GM12878 (cell line): ENCODE results near the gene AFAP1. TPM values are rescaled to one million over a fixed set of nuclear protein-coding genes. Genes with fewer than 3 reads are reported as not detected.

Experiments used
- ATAC-seq: fragments of 200-7000 bp; cut with Tn5 transposase; 3 replicates; pipeline ENCODE4 v1.9.1; 2020; ENCODE audit warnings: mild to moderate bottlenecking, moderate library complexity
- BruUV-seq: library from RNA; stranded (reverse); fragments of 400-500 nt; replicated peaks from 2 replicates; lab custom pipeline; 2021; lab: Mats Ljungman, UMichigan
- CTCF ChIA-PET: fragments of 300-600 bp; sonication (Branson Sonifier 250); formaldehyde crosslinking; extraction: SDS; loops from one replicate; lab custom pipeline; 2021; ENCODE audit warnings: inconsistent platforms; lab: Yijun Ruan, JAX
- POLR2A ChIA-PET: fragments of 350-600 bp; formaldehyde crosslinking; extraction: SDS; loops from one replicate; lab custom pipeline; 2021; ENCODE audit warnings: inconsistent platforms; lab: Charles Lee
- RAD21 ChIA-PET: fragments of 300-600 bp; sonication (Branson Sonifier 250); formaldehyde crosslinking; loops from one replicate; lab custom pipeline; 2023; ENCODE audit warnings: antibody characterized with exemption; ENCODE audit not compliant: unreplicated experiment; lab: Charles Lee
- SMC1A ChIA-PET: fragments of 300-600 bp; sonication (Branson Sonifier 250); formaldehyde crosslinking; loops from one replicate; lab custom pipeline; 2023; ENCODE audit not compliant: unreplicated experiment, uncharacterized antibody; lab: Charles Lee
- DNase-seq: peaks from one replicate; pipeline ENCODE4 v3.0.0-alpha.2; 2011; ENCODE audit warnings: low read depth, low spot score
- FAIRE-seq: peaks from 3 replicates; lab custom pipeline; 2011; peaks lifted over from hg19 to GRCh38; lab: Jason Lieb, UNC
- H2AFZ ChIP-seq: 2 replicates; pipeline ENCODE4 v1.6.0; 2011; ENCODE audit warnings: low read depth, low read length, control low read depth; ENCODE audit not compliant: control insufficient read depth
- H3K27ac ChIP-seq: 2 replicates; pipeline ENCODE4 v1.5.1; 2011; ENCODE audit warnings: control low read depth; ENCODE audit not compliant: control insufficient read depth, insufficient read depth
- H3K27me3 ChIP-seq, 2 experiments: replicated peaks in 1 of 2; 2 replicates each; pipeline versions ENCODE4 v1.6.0 to v1.6.1; 2011; ENCODE audit warnings: low read length in 1 of 2; ENCODE audit not compliant: control insufficient read depth in 2 of 2, insufficient read depth in 2 of 2
- H3K36me3 ChIP-seq, 2 experiments: 2 replicates each; pipeline ENCODE4 v1.5.1; 2011; ENCODE audit warnings: low read length in 1 of 2; ENCODE audit not compliant: control insufficient read depth in 2 of 2, insufficient read depth in 2 of 2
- H3K4me1 ChIP-seq: 2 replicates; pipeline ENCODE4 v1.6.1; 2011; ENCODE audit warnings: mild to moderate bottlenecking, low read length, moderate library complexity, mixed read lengths; ENCODE audit not compliant: control insufficient read depth, insufficient read depth
- H3K4me2 ChIP-seq: 2 replicates; pipeline ENCODE4 v1.6.0; 2011; ENCODE audit warnings: control low read depth; ENCODE audit not compliant: control insufficient read depth, insufficient read depth
- H3K4me3 ChIP-seq: fragments of 200-600 bp; sonication (generic); 2 replicates; pipeline ENCODE4 v1.5.1; 2016
- H3K79me2 ChIP-seq: 2 replicates; pipeline ENCODE4 v1.6.0; 2011; ENCODE audit warnings: low read length; ENCODE audit not compliant: control insufficient read depth, insufficient read depth
- H3K9ac ChIP-seq: 2 replicates; pipeline ENCODE4 v1.8.0; 2011; ENCODE audit warnings: low read length, control low read depth, mixed read lengths; ENCODE audit not compliant: control insufficient read depth, insufficient read depth
- H3K9me3 ChIP-seq: replicated peaks from 3 replicates; pipeline ENCODE4 v1.5.1; 2011; ENCODE audit warnings: mild to moderate bottlenecking, low read length; ENCODE audit not compliant: control insufficient read depth, insufficient read depth
- H4K20me1 ChIP-seq: 2 replicates; pipeline ENCODE4 v1.6.0; 2011; ENCODE audit not compliant: control insufficient read depth, insufficient read depth
- CHD2 ChIP-seq: IDR thresholded peaks from 2 replicates; pipeline ENCODE4 v1.6.1; 2011; ENCODE audit warnings: low read depth, low read length, improper control_type of control experiment, borderline replicate concordance
- KAT2A ChIP-seq: conservative IDR thresholded peaks from 2 replicates; pipeline ENCODE4 v1.6.1; 2011; ENCODE audit warnings: low read depth, low read length; ENCODE audit not compliant: control insufficient read depth
- WGBS: methylation state at CpG from one replicate; pipeline ENCODE4 v1.1.6; 2016; ENCODE audit warnings: low lambda C conversion rate; ENCODE audit not compliant: insufficient replicate concordance, insufficient coverage; ENCODE audit errors: missing lambda C conversion rate; 5-methylcytosine and 5-hydroxymethylcytosine counted together
- in situ Hi-C: fragments of 300-500 bp; cut with MboI; formaldehyde crosslinking; loops from 9 replicates; pipeline ENCODE4 v1.14.3; 2018; ENCODE audit warnings: mixed read lengths
- intact Hi-C: fragments of 100-400 bp; cut with micrococcal nuclease; formaldehyde crosslinking; loops from one replicate; pipeline ENCODE4 v1.14.2; 2022; ENCODE audit not compliant: unreplicated experiment
- polyA plus RNA-seq, 11 experiments: library from polyadenylated mRNA; depleted of rRNA in 4 of 11; unstranded in 6 of 11; stranded (reverse) in 5 of 11; fragments of >200 nt; fragmentation: Nextera tagmentation in 4 of 11; fragmentation: Illumina TruSeq in 1 of 11; extraction: Ambion mirVana in 4 of 11; extraction: Trizol in 1 of 11; gene quantifications; 1 replicate in 1 of 11; 2 replicates in 10 of 11; pipeline versions ENCODE4 v1.2.1 to v1.2.3, GENCODE V29; 2011 to 2016; ENCODE audit warnings: inconsistent platforms in 2 of 11, missing spikeins in 2 of 11, low read depth in 1 of 11
- total RNA-seq, 4 experiments: library from RNA; depleted of rRNA in 3 of 4; stranded (reverse); fragments of >200 nt in 3 of 4; fragmentation: Illumina TruSeq in 1 of 4; extraction: Trizol in 1 of 4; gene quantifications; 2 replicates each; pipeline versions ENCODE4 v1.2.1 to v1.2.3, GENCODE V29; 2013 to 2021
- TF ChIP-seq, protein P1 (sequence below): IDR thresholded peaks from 2 replicates; pipeline ENCODE4 v1.6.1; 2012; ENCODE audit warnings: low read length, inconsistent platforms
- TF ChIP-seq, protein P2 (sequence below): IDR thresholded peaks from 2 replicates; pipeline ENCODE4 v1.6.1; 2012; ENCODE audit warnings: mild to moderate bottlenecking, low read depth, low read length

AFAP1 gene
- total and polyA plus RNA-seq, 10 of the 15 experiments (the other 5 are each of a cell fraction or from before 2014, with no cell fraction given) = 0.02 to 0.23 (median 0.09) TPM; not detected in 1

DNA sequence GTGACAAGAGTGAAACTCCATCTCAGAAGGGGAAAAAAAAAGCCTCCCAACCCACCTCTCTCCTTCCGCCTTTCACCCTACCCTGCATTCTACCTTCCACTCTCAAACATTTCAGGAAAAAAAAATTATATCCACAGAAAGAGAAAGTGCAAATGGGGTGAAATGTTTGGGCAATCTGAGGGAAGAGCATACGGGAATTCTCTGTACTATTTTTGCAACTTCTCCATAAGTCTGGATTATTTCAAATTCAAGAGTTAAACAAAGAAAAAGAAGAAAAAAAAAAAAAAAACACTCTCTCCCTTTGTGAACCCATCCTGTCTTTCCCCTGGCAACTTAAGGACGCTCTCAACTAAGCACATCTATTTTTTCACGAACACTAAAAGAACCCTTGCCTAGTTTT is 41.3 kb downstream of the AFAP1 start:
- ATAC-seq = no peak

More for the DNA sequence above, 41.3 kb downstream of the AFAP1 start:
- H3K27ac ChIP-seq = no peak overlapping the region
- FAIRE-seq (no peak), DNase-seq (no peak)
- no peaks in the 10 kb centered on the region for H3K79me2 ChIP-seq
- no peak overlapping the region for H3K4me3 ChIP-seq
- BruUV-seq = no TSS peak
- ChIA-PET POLR2A (no interaction called here), CTCF (no interaction called here), RAD21 (no interaction called here), SMC1A (no interaction called here)
- H3K27me3 ChIP-seq = no peaks in the 10 kb centered on the region; a peak in 2 of 4 replicates
- H3K36me3 ChIP-seq = no peaks in the 10 kb centered on the region
- H4K20me1 ChIP-seq = no peaks in the 10 kb centered on the region
- no peaks in the 10 kb centered on the region for H3K4me1 ChIP-seq
- 23% methylated on average over 4 of the region's 4 CpGs for WGBS
- intact Hi-C loops = no loop called here
- TF ChIP-seq, protein P1, sequence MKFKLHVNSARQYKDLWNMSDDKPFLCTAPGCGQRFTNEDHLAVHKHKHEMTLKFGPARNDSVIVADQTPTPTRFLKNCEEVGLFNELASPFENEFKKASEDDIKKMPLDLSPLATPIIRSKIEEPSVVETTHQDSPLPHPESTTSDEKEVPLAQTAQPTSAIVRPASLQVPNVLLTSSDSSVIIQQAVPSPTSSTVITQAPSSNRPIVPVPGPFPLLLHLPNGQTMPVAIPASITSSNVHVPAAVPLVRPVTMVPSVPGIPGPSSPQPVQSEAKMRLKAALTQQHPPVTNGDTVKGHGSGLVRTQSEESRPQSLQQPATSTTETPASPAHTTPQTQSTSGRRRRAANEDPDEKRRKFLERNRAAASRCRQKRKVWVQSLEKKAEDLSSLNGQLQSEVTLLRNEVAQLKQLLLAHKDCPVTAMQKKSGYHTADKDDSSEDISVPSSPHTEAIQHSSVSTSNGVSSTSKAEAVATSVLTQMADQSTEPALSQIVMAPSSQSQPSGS = no peak
- TF ChIP-seq CHD2 = no peak
- TF ChIP-seq, protein P2, sequence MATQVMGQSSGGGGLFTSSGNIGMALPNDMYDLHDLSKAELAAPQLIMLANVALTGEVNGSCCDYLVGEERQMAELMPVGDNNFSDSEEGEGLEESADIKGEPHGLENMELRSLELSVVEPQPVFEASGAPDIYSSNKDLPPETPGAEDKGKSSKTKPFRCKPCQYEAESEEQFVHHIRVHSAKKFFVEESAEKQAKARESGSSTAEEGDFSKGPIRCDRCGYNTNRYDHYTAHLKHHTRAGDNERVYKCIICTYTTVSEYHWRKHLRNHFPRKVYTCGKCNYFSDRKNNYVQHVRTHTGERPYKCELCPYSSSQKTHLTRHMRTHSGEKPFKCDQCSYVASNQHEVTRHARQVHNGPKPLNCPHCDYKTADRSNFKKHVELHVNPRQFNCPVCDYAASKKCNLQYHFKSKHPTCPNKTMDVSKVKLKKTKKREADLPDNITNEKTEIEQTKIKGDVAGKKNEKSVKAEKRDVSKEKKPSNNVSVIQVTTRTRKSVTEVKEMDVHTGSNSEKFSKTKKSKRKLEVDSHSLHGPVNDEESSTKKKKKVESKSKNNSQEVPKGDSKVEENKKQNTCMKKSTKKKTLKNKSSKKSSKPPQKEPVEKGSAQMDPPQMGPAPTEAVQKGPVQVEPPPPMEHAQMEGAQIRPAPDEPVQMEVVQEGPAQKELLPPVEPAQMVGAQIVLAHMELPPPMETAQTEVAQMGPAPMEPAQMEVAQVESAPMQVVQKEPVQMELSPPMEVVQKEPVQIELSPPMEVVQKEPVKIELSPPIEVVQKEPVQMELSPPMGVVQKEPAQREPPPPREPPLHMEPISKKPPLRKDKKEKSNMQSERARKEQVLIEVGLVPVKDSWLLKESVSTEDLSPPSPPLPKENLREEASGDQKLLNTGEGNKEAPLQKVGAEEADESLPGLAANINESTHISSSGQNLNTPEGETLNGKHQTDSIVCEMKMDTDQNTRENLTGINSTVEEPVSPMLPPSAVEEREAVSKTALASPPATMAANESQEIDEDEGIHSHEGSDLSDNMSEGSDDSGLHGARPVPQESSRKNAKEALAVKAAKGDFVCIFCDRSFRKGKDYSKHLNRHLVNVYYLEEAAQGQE = no peak
- no peak for TF ChIP-seq KAT2A
- H3K9ac ChIP-seq = no peak overlapping the region
- no peak overlapping the region for H2AFZ ChIP-seq
- H3K4me2 ChIP-seq = no peak overlapping the region
- H3K9me3 ChIP-seq = no peaks in the 10 kb centered on the region
- in situ Hi-C loops = no loop called here
